Bone marrow (tissue), 2 donors: Measurements from ENCODE around the gene NMT1.
A peak's percentile ranks its signal among the peaks of the same experiment; 100 is the strongest.
"Not testable (repeated sequence)": the region's sequence is repeated elsewhere in the genome, so short reads cannot be mapped to it uniquely, and the experiment has no call there.

Experiments used
- DNase-seq, 2 donors: peaks; one replicate each; lab custom pipeline; 2025; lab: John Stamatoyannopoulos, UW

The NMT1 gene

GRCh38 chr17:45036691-45037090 lies 24.4 kb upstream of the NMT1 start:
- DNase-seq: no peak

- no peak for DNase-seq
These were observed 22.1 kb upstream of the NMT1 start for GRCh38 chr17:45038728-45039634.

GRCh38 chr17:45040459-45040858 lies 20.7 kb upstream of the NMT1 start:
- DNase-seq: no peak

GRCh38 chr17:45042346-45043120 lies 18.6 kb upstream of the NMT1 start:
- DNase-seq: no peak

- DNase-seq: no peak
These were observed 17.1 kb upstream of the NMT1 start for GRCh38 chr17:45043813-45044540.

- DNase-seq: no peak
These were observed 14.5 kb upstream of the NMT1 start for GRCh38 chr17:45046537-45047125.

- DNase-seq: no peak
These were observed 12.1 kb upstream of the NMT1 start for GRCh38 chr17:45048795-45049563.

- DNase-seq: no peak
These were observed 10.5 kb upstream of the NMT1 start for GRCh38 chr17:45050481-45051059.

GRCh38 chr17:45051060-45051719 lies 9.9 kb upstream of the NMT1 start, which contains the start of gene DCAKD:
DCAKD (minus strand) TSS chr17:45051632; CDS start chr17:45034885, 16,747 bp downstream.
- DNase-seq: peak; percentile 66 to 81

- not testable (repeated sequence) for DNase-seq
These were observed 9.4 kb upstream of the NMT1 start for GRCh38 chr17:45051720-45052051.

- peak in 1 of 2 donors; percentile 11 for DNase-seq
These were observed 8.9 kb upstream of the NMT1 start for GRCh38 chr17:45052052-45052772.

- DNase-seq: no peak
These were observed 728 bp upstream of the NMT1 start for GRCh38 chr17:45060382-45060796.

- DNase-seq: no peak
These were observed 589 bp downstream of the NMT1 start for GRCh38 chr17:45061606-45062205.

GRCh38 chr17:45063198-45063597 lies 2.1 kb downstream of the NMT1 start:
- DNase-seq: peak in 1 of 2 donors; percentile 38

- no peak for DNase-seq
These were observed 6.5 kb downstream of the NMT1 start for GRCh38 chr17:45067637-45068036.

GRCh38 chr17:45070001-45070400 lies 8.9 kb downstream of the NMT1 start:
- DNase-seq: no peak

GRCh38 chr17:45070809-45071208 lies 9.7 kb downstream of the NMT1 start:
- peak in 1 of 2 donors; percentile 1 for DNase-seq

- no peak for DNase-seq
These were observed 12.4 kb downstream of the NMT1 start for GRCh38 chr17:45073414-45074070.

- DNase-seq: peak in 1 of 2 donors; percentile 77
These were observed 16.5 kb downstream of the NMT1 start for GRCh38 chr17:45077643-45078042.
